Activated T-cell treated with anti-CD3 and anti-CD28 coated beads, Interleukin-2, amount 50 U/mL, for 72 hours (primary cell): ENCODE results near the gene ANKRD31. TPM values are rescaled to one million over a fixed set of nuclear protein-coding genes. Genes with fewer than 3 reads are reported as not detected.

ENCODE experiments used
- ATAC-seq, 2 donors: fragments of 150-1000 bp; cut with Tn5 transposase; replicated peaks in 1 of 2; 2 replicates each; pipeline ENCODE4 v1.10.0; 2021; ENCODE audit warnings: moderate library complexity in 2 of 2, mild to moderate bottlenecking in 1 of 2
- DNase-seq, 2 donors: peaks; one replicate each; pipeline ENCODE4 v3.0.0; 2021 to 2022; ENCODE audit warnings: mixed read lengths in 1 of 2
- H3K27ac Mint-ChIP-seq: one replicate; pipeline ENCODE4 v1.8.0; 2022; ENCODE audit warnings: mild to moderate bottlenecking, moderate library complexity, mixed read lengths
- H3K27me3 Mint-ChIP-seq: one replicate; pipeline ENCODE4 v1.8.0; 2022; ENCODE audit warnings: low read depth, mixed read lengths
- H3K36me3 Mint-ChIP-seq, 2 donors: one replicate each; pipeline ENCODE4 v1.8.0; 2022; ENCODE audit warnings: mixed read lengths in 2 of 2, mild to moderate bottlenecking in 1 of 2; ENCODE audit not compliant: insufficient read depth in 2 of 2
- H3K4me1 Mint-ChIP-seq: one replicate; pipeline ENCODE4 v1.8.0; 2022; ENCODE audit warnings: low read depth, mixed read lengths
- H3K4me3 Mint-ChIP-seq, 2 donors: one replicate each; pipeline ENCODE4 v1.8.0; 2022; ENCODE audit warnings: mild to moderate bottlenecking in 2 of 2, mixed read lengths in 2 of 2, moderate library complexity in 2 of 2
- H3K9me3 Mint-ChIP-seq, 2 donors: one replicate each; pipeline ENCODE4 v1.8.0; 2022; ENCODE audit warnings: mixed read lengths in 2 of 2
- total RNA-seq, 2 donors: library from RNA; stranded (reverse); gene quantifications; one replicate each; pipeline ENCODE4 v1.2.3, GENCODE V29; 2022

ANKRD31 gene
- total RNA-seq, 2 donors from 2014 or later: 0.58 to 0.65 TPM

DNA sequence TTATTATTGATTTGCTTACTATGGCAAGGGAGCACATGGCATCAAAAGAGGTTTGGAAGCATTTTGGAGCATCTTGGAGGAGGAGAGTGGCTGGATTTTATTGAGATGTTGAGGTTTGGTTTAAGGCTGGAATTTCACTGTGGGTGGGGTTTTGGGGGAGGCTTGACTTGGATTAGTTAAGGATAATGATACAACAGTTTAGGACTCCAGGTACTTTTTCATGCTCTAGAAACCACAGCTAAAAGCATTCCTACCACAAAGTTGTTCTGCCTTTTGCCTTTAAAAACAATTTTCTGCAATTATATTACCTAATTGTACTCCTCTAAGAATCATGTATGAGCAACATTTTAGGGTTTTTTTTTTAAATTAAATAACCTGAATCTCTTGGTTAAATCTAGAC lies 189.3 kb downstream of the ANKRD31 start:
- peaks cover 70% of the 10 kb centered on the region for H3K4me1 Mint-ChIP-seq
- H3K4me3 Mint-ChIP-seq: peak overlapping the region in 1 of 2 donors; percentile 90
- no peaks in the 10 kb centered on the region for H3K27me3 Mint-ChIP-seq
- peaks cover 3 to 12% of the 10 kb centered on the region in 2 donors for H3K36me3 Mint-ChIP-seq
- no peak for ATAC-seq
- no peak for DNase-seq
- no peak overlapping the region for H3K27ac Mint-ChIP-seq
- no peaks in the 10 kb centered on the region for H3K9me3 Mint-ChIP-seq

DNA sequence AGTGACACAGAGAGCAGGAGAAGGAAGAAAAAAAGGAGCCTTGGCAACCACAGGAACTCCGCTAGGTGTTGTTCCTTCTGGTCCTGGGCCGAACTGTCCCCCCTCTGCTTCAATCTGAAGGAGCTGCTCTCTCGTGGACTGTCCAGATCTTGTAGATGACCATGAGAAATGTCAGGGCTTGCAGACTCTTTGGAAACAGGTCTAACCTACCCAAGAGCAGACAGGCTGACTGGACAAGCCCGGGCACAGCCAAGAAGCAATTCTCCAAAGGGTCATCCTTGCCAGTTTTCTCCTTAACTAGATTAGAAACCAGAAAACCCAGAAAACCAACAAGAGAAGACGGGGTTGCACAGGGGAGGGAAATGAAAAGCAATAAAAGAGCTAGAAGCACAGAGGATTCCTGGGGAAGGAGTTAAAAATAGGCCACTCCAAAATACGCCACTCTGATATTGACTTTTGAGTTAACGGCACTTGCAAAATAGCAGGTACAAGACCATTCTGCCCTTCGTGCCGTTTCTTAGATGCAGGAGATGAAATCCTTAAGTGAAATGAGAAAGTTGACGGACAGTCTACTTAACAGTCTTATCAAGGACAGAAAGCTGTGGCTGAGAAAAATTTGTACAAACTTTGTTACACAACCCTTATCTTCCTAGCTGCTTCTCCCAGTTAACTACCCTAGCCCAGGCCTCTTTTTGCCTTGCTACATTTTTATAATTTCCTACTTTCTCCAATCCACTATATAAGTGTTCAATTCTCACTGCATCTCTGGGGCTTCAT lies 190.1 kb downstream of the ANKRD31 start:
- H3K27ac Mint-ChIP-seq: no peak overlapping the region
- H3K4me1 Mint-ChIP-seq: peaks cover 62% of the 10 kb centered on the region
- H3K27me3 Mint-ChIP-seq: no peaks in the 10 kb centered on the region
- DNase-seq (no peak), ATAC-seq (no peak)
- no peak overlapping the region for H3K4me3 Mint-ChIP-seq
- H3K9me3 Mint-ChIP-seq: no peaks in the 10 kb centered on the region
- peaks cover 3 to 9% of the 10 kb centered on the region in 2 donors for H3K36me3 Mint-ChIP-seq

DNA sequence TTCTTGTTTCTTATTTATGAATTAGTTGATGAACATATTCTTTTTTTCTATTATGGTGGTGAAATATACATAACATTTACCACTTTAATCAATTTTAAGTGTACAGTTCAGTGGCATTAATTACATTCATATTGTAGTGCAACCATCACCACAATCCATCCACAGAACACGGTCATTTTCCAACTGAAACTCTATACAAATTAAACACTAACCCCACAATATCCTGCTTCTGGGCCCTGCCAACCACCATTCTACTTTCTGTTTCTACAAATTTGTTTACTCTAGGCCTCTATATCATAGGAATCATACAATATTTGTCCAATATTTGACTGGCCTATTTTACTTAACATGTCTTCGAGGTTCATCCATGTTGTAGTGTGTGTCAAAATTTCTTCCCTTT lies 191.6 kb downstream of the ANKRD31 start:
- H3K27ac Mint-ChIP-seq: no peak overlapping the region
- H3K4me1 Mint-ChIP-seq: peaks cover 52% of the 10 kb centered on the region
- H3K27me3 Mint-ChIP-seq: no peaks in the 10 kb centered on the region
- H3K4me3 Mint-ChIP-seq: no peak overlapping the region
- H3K9me3 Mint-ChIP-seq: no peaks in the 10 kb centered on the region
- ATAC-seq: peak in 1 of 2 donors; percentile 53
- no peak for DNase-seq
- H3K36me3 Mint-ChIP-seq: peaks cover 3 to 9% of the 10 kb centered on the region in 2 donors

DNA sequence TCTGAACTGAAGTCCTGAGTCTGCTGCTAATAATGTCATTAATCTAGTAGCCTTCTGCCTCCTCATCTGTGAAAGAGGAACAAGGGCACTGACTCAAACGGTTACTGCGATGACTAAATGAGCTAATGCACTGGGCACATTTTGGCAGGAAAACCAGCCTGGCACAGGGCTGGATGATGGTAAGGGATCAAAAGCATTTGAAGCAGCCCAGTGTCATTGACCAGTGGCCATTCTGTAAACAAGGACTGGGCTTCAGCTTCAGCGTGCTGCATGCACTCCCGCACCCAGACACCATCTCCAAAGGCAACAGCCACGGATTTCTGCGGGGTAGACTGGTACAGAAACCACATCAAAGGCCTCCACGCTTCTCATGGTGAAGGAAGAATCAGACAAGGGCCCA lies 192.3 kb downstream of the ANKRD31 start:
- peaks cover 49% of the 10 kb centered on the region for H3K4me1 Mint-ChIP-seq
- no peak overlapping the region for H3K27ac Mint-ChIP-seq

DNA sequence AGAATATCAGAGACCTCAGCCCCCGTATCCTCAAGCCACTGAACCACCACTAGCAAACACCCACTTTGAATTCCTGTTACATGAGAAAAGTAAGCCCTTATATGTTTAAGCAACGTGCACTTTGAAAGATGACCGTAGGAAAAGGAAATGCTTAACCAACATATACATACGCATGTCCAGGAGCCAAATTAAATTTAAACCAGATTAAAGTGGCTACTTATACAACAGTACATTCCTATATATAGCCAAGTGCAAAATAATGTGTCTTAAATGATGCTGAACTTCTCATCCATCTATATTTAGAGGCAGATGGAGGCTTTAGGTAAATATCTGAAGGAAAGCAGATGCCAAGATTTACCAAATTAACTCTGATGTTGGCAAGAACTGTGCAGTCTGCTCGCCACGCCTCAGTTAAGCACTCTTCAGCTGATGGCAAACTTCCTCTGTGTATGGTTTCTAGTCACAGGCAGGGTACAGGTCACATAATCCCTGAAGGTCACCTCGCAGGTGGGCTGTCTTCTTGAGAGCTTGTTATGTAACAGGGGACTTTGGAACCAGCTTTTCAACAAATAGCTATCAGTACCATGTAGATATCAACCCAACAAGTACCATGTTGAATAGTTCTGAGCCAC lies 192.9 kb downstream of the ANKRD31 start:
- H3K27me3 Mint-ChIP-seq: no peaks in the 10 kb centered on the region
- no peak overlapping the region for H3K4me3 Mint-ChIP-seq
- peaks cover 43% of the 10 kb centered on the region for H3K4me1 Mint-ChIP-seq
- H3K9me3 Mint-ChIP-seq: no peaks in the 10 kb centered on the region
- DNase-seq (no peak), ATAC-seq (no peak)
- peaks cover 3 to 9% of the 10 kb centered on the region in 2 donors for H3K36me3 Mint-ChIP-seq
- H3K27ac Mint-ChIP-seq: no peak overlapping the region

More for the DNA sequence above, 192.3 kb downstream of the ANKRD31 start:
- Mint-ChIP-seq H3K36me3 (peaks cover 3 to 9% of the 10 kb centered on the region in 2 donors), H3K27me3 (no peaks in the 10 kb centered on the region), H3K9me3 (no peaks in the 10 kb centered on the region), H3K4me3 (no peak overlapping the region)
- ATAC-seq (no peak), DNase-seq (no peak)

DNA sequence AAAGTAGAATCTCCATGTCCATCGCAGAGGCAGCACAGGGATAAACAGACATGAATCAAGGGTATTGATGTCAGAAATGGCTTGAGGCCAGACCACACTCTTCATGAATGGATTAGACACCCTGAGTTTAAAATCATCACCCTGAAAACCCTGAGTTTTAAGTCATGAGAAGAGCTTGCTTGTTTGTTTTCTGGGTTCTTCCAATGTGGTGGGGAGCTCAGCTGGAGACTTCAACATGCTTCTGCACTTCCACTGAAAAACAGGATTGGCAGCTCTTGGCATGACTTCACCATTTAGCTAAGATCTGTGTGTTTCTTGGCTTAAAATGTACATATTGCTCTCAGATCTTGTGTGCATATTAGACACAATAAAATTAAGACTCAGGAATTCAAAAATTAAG lies 194.2 kb downstream of the ANKRD31 start:
- Mint-ChIP-seq H3K9me3 (no peaks in the 10 kb centered on the region), H3K27me3 (no peaks in the 10 kb centered on the region), H3K4me3 (no peak overlapping the region), H3K4me1 (peaks cover 32% of the 10 kb centered on the region), H3K36me3 (peaks cover 3 to 9% of the 10 kb centered on the region in 2 donors), H3K27ac (no peak overlapping the region)
- ATAC-seq (no peak), DNase-seq (no peak)

DNA sequence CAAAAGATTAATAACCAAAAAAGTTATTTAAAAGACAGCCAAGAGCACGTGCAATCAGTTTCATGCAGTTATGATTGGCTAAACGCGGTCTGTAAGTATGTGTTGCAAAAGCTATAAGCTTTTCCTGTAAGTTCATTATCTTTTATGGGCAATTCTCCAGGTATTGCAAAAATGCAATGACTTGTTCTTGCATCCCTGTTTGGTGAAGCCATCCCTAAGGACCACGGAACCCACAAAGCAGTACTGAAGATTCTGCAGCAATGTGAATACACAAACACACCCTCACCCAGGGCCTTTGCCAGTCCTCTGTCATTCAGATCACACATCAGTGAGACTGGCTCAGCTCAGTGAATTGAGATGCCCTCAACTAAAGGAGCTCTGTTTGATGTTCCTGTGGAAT lies 195.7 kb downstream of the ANKRD31 start:
- DNase-seq (no peak), ATAC-seq (no peak)
- Mint-ChIP-seq H3K4me3 (no peak overlapping the region), H3K27me3 (no peaks in the 10 kb centered on the region), H3K36me3 (peaks cover 2 to 7% of the 10 kb centered on the region in 2 donors), H3K9me3 (no peaks in the 10 kb centered on the region), H3K27ac (no peak overlapping the region), H3K4me1 (peaks cover 37% of the 10 kb centered on the region)

DNA sequence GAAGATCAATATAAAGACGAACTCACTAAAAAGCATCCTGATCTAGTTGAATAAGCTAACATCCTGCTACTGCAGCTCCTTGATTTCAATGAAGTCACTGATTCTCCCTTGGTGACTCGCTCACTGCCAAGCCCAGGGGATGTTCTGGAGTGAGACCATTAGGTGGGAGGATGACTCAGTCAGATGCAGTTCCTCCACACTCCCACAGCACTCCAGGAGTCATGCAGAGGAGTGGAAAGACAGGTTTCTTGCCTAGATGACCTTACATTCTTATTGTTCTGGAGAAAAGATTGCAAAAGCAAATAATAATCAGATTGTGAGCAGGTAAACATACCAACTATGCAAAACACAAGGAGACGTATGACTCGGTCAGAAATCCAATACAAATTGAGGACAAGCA lies 199.6 kb downstream of the ANKRD31 start:
- Mint-ChIP-seq H3K27me3 (no peaks in the 10 kb centered on the region), H3K4me3 (no peak overlapping the region), H3K27ac (peak overlapping the region; percentile 44), H3K9me3 (peaks cover 0 to 1% of the 10 kb centered on the region in 2 donors), H3K4me1 (peaks cover 29% of the 10 kb centered on the region), H3K36me3 (peaks cover 0 to 1% of the 10 kb centered on the region in 2 donors)
- peak; percentile 80 to 82 for ATAC-seq
- peak in 1 of 2 donors; percentile 34 for DNase-seq

DNA sequence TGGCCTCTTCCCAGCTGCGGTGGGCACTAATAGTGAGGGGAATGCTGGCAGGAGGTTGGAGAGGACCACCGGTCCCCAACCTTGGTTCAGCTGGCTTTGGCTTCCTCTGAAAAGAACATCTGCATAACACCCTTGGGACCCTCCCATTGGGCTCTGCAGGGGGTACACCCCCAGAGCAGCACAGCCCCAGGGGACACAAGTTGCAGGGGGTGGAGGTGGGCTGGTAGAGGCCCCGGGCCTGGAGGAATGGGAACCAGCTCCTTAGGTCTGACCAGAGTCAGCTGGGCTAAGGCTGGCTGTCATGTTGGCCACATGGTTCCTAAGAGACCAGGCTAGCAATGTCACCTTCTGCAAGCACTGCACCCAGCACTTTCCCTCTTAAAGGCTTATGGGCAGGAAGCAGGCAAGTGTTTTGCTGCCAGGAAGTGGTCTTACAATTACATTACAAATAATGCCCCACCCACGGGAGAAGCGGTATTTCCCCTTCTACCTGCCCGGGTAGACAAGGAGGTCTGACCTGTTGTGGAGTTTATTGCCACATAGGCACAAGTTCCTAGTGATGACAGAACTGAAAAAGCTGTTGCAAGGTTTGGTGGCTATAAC lies 202.4 kb downstream of the ANKRD31 start:
- H3K4me3 Mint-ChIP-seq: no peak overlapping the region
- H3K9me3 Mint-ChIP-seq: peaks cover 0 to 1% of the 10 kb centered on the region in 2 donors
- H3K27me3 Mint-ChIP-seq: no peaks in the 10 kb centered on the region
- peak; percentile 63 to 72 for ATAC-seq
- H3K4me1 Mint-ChIP-seq: peaks cover 21% of the 10 kb centered on the region
- H3K27ac Mint-ChIP-seq: no peak overlapping the region
- peaks cover 0 to 1% of the 10 kb centered on the region in 2 donors for H3K36me3 Mint-ChIP-seq
- peak; percentile 26 to 40 for DNase-seq

DNA sequence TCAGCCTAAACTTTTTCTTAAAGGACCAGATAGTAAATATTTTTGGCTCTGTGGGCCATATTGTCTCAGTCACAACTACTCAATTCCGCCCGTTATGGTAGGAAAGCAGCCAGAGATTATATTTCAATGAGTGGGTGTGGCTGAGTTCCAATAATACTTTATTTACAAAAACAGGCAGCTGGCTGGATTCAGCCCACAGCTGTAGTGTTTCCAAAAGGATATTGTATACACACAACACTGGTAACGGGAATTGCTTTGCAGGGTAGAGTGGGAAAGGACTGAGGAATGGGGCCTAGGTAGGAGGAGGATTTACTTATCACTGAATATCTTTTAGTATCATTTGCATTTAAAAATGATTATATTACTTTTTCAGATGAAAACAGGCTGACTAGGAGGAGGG lies 205.3 kb downstream of the ANKRD31 start:
- Mint-ChIP-seq H3K27ac (no peak overlapping the region), H3K4me3 (no peak overlapping the region)

DNA sequence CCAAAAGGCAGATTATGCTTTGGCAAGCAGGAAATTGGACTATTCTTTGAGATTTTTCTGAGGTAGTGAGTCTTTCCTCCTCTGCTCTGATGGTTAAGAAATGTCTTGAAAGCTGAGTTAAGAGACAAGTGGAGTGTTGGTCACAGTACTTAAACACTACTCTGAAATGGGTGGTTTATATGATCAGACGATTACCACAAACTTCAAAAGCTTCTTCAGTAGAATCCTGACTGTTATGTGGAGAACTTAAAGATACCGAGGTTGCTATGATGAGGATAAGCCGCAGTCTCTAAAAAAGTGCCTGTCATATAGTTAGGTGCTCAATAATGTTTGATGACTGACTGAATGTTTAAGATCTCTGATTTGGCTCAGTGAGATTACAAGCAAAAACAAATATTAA lies 208.6 kb downstream of the ANKRD31 start:
- Mint-ChIP-seq H3K27me3 (no peaks in the 10 kb centered on the region), H3K4me1 (peaks cover 27% of the 10 kb centered on the region), H3K27ac (no peak overlapping the region), H3K9me3 (no peaks in the 10 kb centered on the region), H3K36me3 (no peaks in the 10 kb centered on the region), H3K4me3 (peak overlapping the region in 1 of 2 donors; percentile 25)
- DNase-seq (no peak), ATAC-seq (peak; percentile 71 to 84)

More for the DNA sequence above, 205.3 kb downstream of the ANKRD31 start:
- no peak for DNase-seq
- peaks cover 0 to 1% of the 10 kb centered on the region in 2 donors for H3K36me3 Mint-ChIP-seq
- peaks cover 0 to 1% of the 10 kb centered on the region in 2 donors for H3K9me3 Mint-ChIP-seq
- H3K27me3 Mint-ChIP-seq: no peaks in the 10 kb centered on the region
- peaks cover 21% of the 10 kb centered on the region for H3K4me1 Mint-ChIP-seq
- ATAC-seq: no peak

DNA sequence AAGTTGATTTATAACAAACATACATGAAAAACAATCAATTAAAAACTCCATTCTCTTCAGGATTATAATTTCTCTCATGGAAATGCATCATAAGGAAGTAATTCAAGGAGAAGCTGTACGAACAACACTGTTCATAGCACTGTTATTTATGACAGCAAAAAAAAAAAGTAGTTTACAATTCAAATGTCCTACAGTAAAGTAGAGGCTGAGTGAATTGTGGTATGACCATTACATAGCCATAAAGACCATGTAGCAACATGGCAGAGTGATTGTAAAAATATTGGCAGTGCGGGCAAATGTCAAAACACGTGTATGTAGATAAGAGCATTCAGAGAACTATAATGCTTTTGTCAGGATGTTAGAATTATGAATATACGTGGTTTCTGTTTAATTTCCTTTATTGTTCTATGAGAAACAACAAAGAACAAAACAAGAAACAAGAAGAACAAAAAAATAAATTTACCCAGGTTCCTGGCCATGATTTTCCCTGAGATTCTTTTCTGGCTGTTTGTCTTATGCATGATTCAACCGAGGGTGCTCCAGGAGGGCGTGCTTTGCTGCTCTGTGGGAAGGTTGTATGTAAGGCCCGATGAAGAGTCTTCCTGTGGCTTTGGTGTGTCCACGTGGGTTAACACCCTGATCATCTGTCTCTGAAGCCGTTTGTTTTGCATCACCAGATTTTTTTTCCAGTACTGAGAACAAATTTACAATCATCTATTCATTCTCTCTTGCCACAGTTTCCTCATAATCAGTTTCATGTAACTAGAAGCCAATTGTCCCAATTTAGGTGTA lies 213.1 kb downstream of the ANKRD31 start:
- peak; percentile 14 to 32 for DNase-seq
- ATAC-seq: peak; percentile 81 to 90
- Mint-ChIP-seq H3K9me3 (no peaks in the 10 kb centered on the region), H3K36me3 (no peaks in the 10 kb centered on the region), H3K27me3 (no peaks in the 10 kb centered on the region), H3K27ac (peak overlapping the region; percentile 56), H3K4me1 (peaks cover 28% of the 10 kb centered on the region), H3K4me3 (peak overlapping the region; percentile 31 to 60)
